CD8-positive, alpha-beta memory T cell (primary cell): ENCODE data around the gene SSUH2. TPM values are rescaled to one million over a fixed set of nuclear protein-coding genes. Genes with fewer than 3 reads are reported as not detected.
"Not testable (repeated sequence)": the region's sequence is repeated elsewhere in the genome, so short reads cannot be mapped to it uniquely, and the experiment has no call there.

Experiments
- CTCF ChIA-PET: fragments of 350-600 bp; sonication (Branson Sonifier 250); formaldehyde crosslinking; loops from one replicate; lab custom pipeline; 2021; ENCODE audit warnings: antibody characterized with exemption; lab: Charles Lee
- POLR2A ChIA-PET: fragments of 350-600 bp; sonication (Branson Sonifier 250); formaldehyde crosslinking; loops from one replicate; lab custom pipeline; 2021; ENCODE audit warnings: antibody characterized with exemption; lab: Charles Lee
- DNase-seq, 5 donors: peaks; one replicate each; pipeline versions ENCODE4 v3.0.0 to v3.0.0-alpha.2; 2020 to 2022; ENCODE audit warnings: mixed read lengths in 1 of 5
- H3K27ac ChIP-seq: one replicate; pipeline ENCODE4 v1.7.0; 2013; ENCODE audit warnings: low read depth, mild to moderate bottlenecking, low read length, moderate library complexity
- H3K27me3 ChIP-seq: 2 replicates; pipeline ENCODE4 v1.7.0; 2013; ENCODE audit warnings: low read length, mild to moderate bottlenecking; ENCODE audit not compliant: insufficient read depth, poor library complexity, severe bottlenecking
- H3K36me3 ChIP-seq: 2 replicates; pipeline ENCODE4 v1.7.0; 2013; ENCODE audit warnings: mild to moderate bottlenecking, low read length, moderate library complexity; ENCODE audit not compliant: insufficient read depth
- H3K4me1 ChIP-seq: 2 replicates; pipeline ENCODE4 v1.7.0; 2013; ENCODE audit warnings: mild to moderate bottlenecking, low read length, moderate library complexity; ENCODE audit not compliant: insufficient read depth
- H3K4me3 ChIP-seq: 2 replicates; pipeline ENCODE4 v1.7.0; 2013; ENCODE audit warnings: mild to moderate bottlenecking, low read length
- H3K9me3 ChIP-seq: 2 replicates; pipeline ENCODE4 v1.7.0; 2013; ENCODE audit warnings: mild to moderate bottlenecking, low read length
- H3K27ac Mint-ChIP-seq, 8 donors: one replicate each; pipeline ENCODE4 v1.8.0; 2020 to 2021; ENCODE audit warnings: mixed read lengths in 8 of 8, mild to moderate bottlenecking in 6 of 8, inconsistent platforms in 3 of 8, moderate library complexity in 3 of 8
- H3K27me3 Mint-ChIP-seq, 2 donors: one replicate each; pipeline ENCODE4 v1.8.0; 2020 to 2021; ENCODE audit warnings: mixed read lengths in 2 of 2, mild to moderate bottlenecking in 1 of 2, moderate library complexity in 1 of 2
- H3K36me3 Mint-ChIP-seq, 3 donors: one replicate each; pipeline ENCODE4 v1.8.0; 2020 to 2021; ENCODE audit warnings: mixed read lengths in 3 of 3, inconsistent platforms in 1 of 3, mild to moderate bottlenecking in 1 of 3
- H3K4me1 Mint-ChIP-seq, 3 donors: one replicate each; pipeline ENCODE4 v1.8.0; 2020 to 2021; ENCODE audit warnings: mixed read lengths in 3 of 3, inconsistent platforms in 1 of 3, mild to moderate bottlenecking in 1 of 3
- H3K4me3 Mint-ChIP-seq, 7 donors: one replicate each; pipeline ENCODE4 v1.8.0; 2020 to 2021; ENCODE audit warnings: mixed read lengths in 7 of 7, mild to moderate bottlenecking in 6 of 7, moderate library complexity in 4 of 7, inconsistent platforms in 2 of 7
- H3K9me3 Mint-ChIP-seq, 5 donors: one replicate each; pipeline ENCODE4 v1.8.0; 2020 to 2022; ENCODE audit warnings: mixed read lengths in 5 of 5, mild to moderate bottlenecking in 3 of 5, moderate library complexity in 2 of 5, inconsistent platforms in 1 of 5
- polyA plus RNA-seq: library from polyadenylated mRNA; unstranded; fragments of 300-500 nt; fragmentation: Illumina TruSeq; gene quantifications from one replicate; pipeline ENCODE4 v1.2.3, GENCODE V29; 2021
- total RNA-seq, 2 experiments: library from RNA; stranded (reverse); gene quantifications; one replicate each; pipeline ENCODE4 v1.2.3, GENCODE V29; 2021

The SSUH2 gene, protein sequence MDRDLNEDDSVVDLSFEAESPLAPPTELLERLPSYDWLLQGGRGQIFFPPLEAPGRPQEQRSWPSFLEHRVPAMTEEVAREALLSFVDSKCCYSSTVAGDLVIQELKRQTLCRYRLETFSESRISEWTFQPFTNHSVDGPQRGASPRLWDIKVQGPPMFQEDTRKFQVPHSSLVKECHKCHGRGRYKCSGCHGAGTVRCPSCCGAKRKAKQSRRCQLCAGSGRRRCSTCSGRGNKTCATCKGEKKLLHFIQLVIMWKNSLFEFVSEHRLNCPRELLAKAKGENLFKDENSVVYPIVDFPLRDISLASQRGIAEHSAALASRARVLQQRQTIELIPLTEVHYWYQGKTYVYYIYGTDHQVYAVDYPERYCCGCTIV
- total RNA-seq = not detected
- not detected for polyA plus RNA-seq

DNA sequence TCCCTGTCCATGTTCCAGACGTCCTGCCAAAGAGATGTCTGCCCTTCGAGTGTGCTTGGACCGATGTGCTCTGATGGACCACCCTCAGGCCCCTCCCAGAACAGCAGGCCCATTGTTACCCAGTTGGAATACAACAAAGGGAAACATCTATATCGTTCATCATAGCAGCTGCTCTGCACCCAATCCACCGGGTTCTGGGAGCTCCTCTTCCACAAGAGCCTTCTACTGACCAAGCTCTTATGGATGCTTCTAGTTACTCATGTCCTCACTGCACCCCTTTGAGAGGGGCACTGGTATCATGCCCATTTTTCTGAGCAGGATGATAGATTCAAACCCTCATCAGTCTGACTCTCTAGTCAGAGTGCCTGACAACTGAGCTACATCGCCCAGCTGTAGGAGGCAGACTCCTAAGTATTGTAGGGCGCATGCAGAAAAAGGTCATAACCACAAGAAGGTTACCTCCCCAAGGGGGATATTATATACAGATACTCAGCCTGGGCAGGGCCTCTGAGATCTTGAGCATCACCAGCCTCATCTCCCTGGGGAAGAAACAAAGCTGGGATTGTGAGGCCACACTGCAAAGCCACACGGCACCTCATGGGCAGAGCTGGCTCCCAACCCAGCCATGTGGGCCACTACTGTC lies at the start of gene SSUH2:
SSUH2 (minus strand) TSS at position 51 of the 643 bp plus-strand sequence; CDS start at position 11, 40 bp downstream.
- no peak within 1 kb of the TSS for H3K27ac ChIP-seq
- Mint-ChIP-seq H3K36me3 (no peaks in the 10 kb centered on the region), H3K27me3 (no peaks in the 10 kb centered on the region), H3K27ac (no peak within 1 kb of the TSS), H3K4me1 (no peaks in the 10 kb centered on the region), H3K4me3 (no peak within 1 kb of the TSS), H3K9me3 (peaks cover 0 to 1% (median 0%) of the 10 kb centered on the region in 5 donors)
- H3K9me3 ChIP-seq = no peaks in the 10 kb centered on the region
- no peak within 1 kb of the TSS for H3K4me3 ChIP-seq
- no peak for DNase-seq
- no peaks in the 10 kb centered on the region for H3K4me1 ChIP-seq
- ChIA-PET CTCF (no interaction called here), POLR2A (no interaction called here)
- no peaks in the 10 kb centered on the region for H3K27me3 ChIP-seq
- no peaks in the 10 kb centered on the region for H3K36me3 ChIP-seq

DNA sequence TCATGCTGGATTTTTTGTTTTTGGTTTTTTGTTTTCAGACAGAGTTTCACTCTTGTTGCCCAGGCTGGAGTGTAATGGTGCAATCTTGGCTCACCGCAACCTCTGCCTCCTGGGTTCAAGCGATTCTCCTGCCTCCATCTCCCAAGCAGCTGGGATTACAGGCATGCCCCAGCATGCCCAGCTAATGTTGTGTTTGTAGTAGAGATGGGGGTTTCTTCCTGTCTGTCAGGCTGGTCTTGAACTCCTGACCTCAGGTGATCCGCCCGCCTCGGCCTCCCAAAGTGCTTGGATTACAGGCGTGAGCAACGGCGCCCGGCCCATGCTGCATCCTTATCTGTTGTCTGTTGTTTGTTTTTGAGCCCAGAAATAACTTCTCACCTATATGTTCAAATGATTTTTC lies 46.7 kb upstream of the SSUH2 start:
- H3K9me3 ChIP-seq, H3K27ac ChIP-seq, H3K36me3 Mint-ChIP-seq, H3K27ac Mint-ChIP-seq, H3K36me3 ChIP-seq, CTCF ChIA-PET, H3K27me3 ChIP-seq, DNase-seq, H3K9me3 Mint-ChIP-seq, H3K4me1 ChIP-seq, H3K4me3 Mint-ChIP-seq, POLR2A ChIA-PET, H3K27me3 Mint-ChIP-seq, H3K4me1 Mint-ChIP-seq, H3K4me3 ChIP-seq: not testable (repeated sequence)

DNA sequence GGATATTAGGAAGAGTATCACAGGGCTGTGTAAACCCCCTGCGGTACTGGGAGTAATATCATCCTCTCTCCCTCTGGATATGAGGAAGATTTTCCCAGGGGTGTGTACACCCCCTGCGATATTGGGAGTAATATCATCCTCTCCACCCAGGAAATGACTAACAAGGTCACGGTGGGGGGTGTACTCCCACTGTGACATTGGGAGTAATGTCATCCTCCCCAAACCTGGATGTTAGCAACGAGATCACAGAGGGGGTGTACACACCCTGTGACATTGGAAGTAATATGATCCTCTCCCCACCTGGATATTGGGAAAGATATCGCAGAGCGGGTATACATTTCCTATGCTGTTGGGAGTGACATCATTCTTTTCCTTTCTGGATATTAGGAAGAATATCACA lies 40.4 kb upstream of the SSUH2 start:
- H3K4me1 Mint-ChIP-seq, DNase-seq, H3K4me1 ChIP-seq, H3K4me3 ChIP-seq, POLR2A ChIA-PET, H3K9me3 Mint-ChIP-seq, H3K9me3 ChIP-seq, H3K36me3 Mint-ChIP-seq, H3K27ac ChIP-seq, H3K27me3 ChIP-seq, H3K27ac Mint-ChIP-seq, H3K4me3 Mint-ChIP-seq, CTCF ChIA-PET, H3K36me3 ChIP-seq: not testable (repeated sequence)
- H3K27me3 Mint-ChIP-seq = peaks cover 0 to 11% of the 10 kb centered on the region in 2 donors

DNA sequence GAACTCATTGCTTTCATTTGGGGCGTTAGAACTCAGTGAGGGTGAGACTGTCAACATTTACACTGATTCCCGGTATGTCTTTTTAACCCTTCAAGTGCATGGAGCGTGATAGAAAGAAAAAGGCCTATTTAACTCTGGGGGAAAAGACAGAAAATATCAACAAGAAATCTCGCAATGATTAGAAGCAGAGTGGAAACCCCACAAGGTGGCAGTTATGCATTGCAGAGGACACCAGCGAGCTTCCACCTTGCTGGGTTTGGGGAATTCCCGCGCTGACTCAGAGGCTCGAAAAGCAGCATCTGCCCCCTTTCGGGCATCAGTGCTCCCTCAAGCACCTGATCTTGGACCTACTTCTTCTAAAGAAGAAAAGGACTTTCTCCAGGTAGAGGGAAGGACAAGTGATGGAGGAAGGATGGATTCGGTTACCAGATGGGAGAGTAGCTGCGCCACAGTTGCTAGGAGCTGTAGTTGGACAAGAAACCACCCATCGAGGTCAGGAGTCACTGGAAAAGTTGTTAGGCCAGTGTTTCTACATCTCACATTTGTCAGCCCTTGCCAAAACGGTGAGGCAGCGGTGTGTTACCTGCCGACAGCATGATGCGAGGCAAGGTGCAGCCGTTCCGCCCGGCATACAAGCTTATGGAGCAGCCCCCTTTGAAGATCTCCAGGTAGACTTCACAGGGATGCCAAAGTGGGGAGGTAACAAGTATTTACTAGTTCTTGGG lies 38.4 kb upstream of the SSUH2 start:
- DNase-seq, H3K27ac ChIP-seq, H3K4me1 Mint-ChIP-seq, H3K4me3 Mint-ChIP-seq, H3K27me3 ChIP-seq, H3K4me1 ChIP-seq, H3K4me3 ChIP-seq, H3K36me3 Mint-ChIP-seq, H3K9me3 ChIP-seq, H3K9me3 Mint-ChIP-seq, H3K36me3 ChIP-seq, CTCF ChIA-PET, H3K27ac Mint-ChIP-seq, POLR2A ChIA-PET: not testable (repeated sequence)
- H3K27me3 Mint-ChIP-seq = peaks cover 0 to 18% of the 10 kb centered on the region in 2 donors

DNA sequence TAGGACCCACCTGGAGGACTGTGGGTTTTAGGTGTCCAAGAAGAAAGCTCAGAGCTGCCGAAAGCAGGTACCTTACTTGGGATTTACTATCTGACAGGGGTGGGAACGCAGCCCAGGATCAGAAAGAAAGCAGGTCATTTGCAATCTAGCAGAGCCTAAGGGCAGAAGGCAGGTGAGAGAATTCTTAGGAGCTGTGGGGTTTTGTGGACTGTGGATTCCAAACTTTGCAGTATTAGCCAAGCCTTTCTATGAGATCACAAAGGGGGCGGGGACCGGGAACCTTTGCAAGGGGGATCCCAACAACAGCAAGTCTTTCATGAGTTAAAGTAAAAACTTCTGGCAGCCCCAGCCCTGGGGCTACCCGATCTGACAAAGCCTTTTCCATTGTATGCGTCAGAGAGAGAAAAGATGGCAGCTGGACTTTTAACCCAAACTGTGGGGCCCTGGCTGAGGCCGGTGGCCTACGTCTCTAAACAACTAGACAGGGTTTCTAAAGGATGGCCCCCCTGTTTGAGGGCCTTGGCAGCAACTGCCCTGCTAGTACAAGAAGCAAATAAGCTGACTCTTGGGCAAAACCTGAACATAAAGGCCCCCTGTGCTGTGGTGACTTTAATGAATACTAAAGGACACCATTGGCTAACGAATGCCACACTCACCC lies 37.4 kb upstream of the SSUH2 start:
- CTCF ChIA-PET, H3K4me1 Mint-ChIP-seq, H3K4me1 ChIP-seq: not testable (repeated sequence)

DNA sequence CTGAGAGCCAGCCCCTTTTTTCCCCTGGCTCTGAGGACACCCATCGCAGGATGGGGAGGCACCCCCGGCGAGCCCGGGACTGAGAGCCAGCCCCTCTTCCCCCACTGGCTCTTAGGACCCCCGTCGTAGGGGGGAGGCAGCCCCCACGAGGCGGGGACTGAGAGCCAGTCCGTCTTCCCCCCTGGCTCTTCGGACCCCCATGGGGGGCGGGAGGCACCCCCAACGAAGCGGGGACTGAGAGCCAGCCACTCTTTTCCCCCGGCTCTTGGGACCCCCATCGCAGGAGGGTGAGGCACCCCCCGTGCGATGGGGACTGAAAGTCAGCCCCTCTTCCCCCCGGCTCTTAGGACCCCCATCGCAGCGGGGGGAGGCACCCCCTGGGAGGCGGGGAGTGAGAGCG lies 36.8 kb upstream of the SSUH2 start:
- ChIA-PET CTCF (no interaction called here), POLR2A (no interaction called here)
- Mint-ChIP-seq H3K36me3 (no peaks in the 10 kb centered on the region), H3K4me1 (peaks cover 0 to 4% (median 0%) of the 10 kb centered on the region in 3 donors), H3K4me3 (no peak overlapping the region), H3K27ac (no peak overlapping the region), H3K27me3 (peaks cover 1 to 21% of the 10 kb centered on the region in 2 donors), H3K9me3 (peaks cover 0 to 9% (median 0%) of the 10 kb centered on the region in 5 donors)
- Histone ChIP-seq H3K27me3 (no peaks in the 10 kb centered on the region), H3K27ac (no peak overlapping the region), H3K36me3 (no peaks in the 10 kb centered on the region), H3K4me3 (no peak overlapping the region), H3K9me3 (no peaks in the 10 kb centered on the region), H3K4me1 (no peaks in the 10 kb centered on the region)
- no peak for DNase-seq

More for the DNA sequence above, 37.4 kb upstream of the SSUH2 start:
- H3K36me3 ChIP-seq, H3K36me3 Mint-ChIP-seq, POLR2A ChIA-PET, DNase-seq, H3K9me3 Mint-ChIP-seq, H3K27ac ChIP-seq, H3K9me3 ChIP-seq, H3K4me3 Mint-ChIP-seq, H3K4me3 ChIP-seq, H3K27me3 ChIP-seq, H3K27ac Mint-ChIP-seq: not testable (repeated sequence)
- H3K27me3 Mint-ChIP-seq = peaks cover 1 to 21% of the 10 kb centered on the region in 2 donors

DNA sequence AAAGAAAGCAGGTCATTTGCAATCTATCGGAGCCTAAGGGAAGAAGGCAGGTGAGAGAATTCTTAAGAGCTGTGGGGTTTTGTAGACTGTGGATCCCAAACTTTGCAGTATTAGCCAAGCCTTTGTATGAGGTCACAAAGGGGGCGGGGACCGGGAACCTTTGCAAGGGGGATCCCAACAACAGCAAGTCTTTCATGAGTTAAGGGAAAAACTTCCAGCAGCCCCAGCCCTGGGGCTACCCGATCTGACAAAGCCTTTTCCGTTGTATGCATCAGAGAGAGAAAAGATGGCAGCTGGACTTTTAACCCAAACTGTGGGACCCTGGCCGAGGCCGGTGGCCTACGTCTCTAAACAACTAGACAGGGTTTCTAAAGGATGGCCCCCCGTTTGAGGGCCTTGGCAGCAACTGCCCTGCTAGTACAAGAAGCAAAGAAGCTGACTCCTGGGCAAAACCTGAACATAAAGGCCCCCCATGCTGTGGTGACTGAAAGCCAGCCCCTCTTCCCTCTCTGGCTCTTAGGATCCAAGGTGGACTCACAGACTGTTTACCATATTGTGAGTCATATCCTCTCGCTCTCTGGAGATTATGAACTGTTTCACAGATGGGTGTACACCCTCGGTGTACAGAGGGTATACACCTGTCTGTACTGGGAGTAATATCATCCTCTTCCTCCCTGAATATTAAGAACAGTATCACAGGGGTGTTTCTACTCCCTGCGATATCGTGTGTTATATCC lies 35.4 kb upstream of the SSUH2 start:
- H3K4me3 Mint-ChIP-seq, H3K9me3 Mint-ChIP-seq, H3K4me1 ChIP-seq, H3K4me1 Mint-ChIP-seq, H3K27ac Mint-ChIP-seq, H3K9me3 ChIP-seq, H3K36me3 ChIP-seq, H3K27ac ChIP-seq, H3K4me3 ChIP-seq, H3K27me3 ChIP-seq, POLR2A ChIA-PET, H3K36me3 Mint-ChIP-seq, CTCF ChIA-PET, DNase-seq: not testable (repeated sequence)
- H3K27me3 Mint-ChIP-seq = peaks cover 1 to 21% of the 10 kb centered on the region in 2 donors
